ENCODE measurements around the gene MACROD2. TPM values are rescaled to one million over a fixed set of nuclear protein-coding genes. Genes with fewer than 3 reads are reported as not detected.
"Not testable (repeated sequence)": the region's sequence is repeated elsewhere in the genome, so short reads cannot be mapped to it uniquely, and the experiment has no call there.

The MACROD2 gene
- polyA plus RNA-seq, 1 donor from 2014 or later, result 23.2 TPM

DNA sequence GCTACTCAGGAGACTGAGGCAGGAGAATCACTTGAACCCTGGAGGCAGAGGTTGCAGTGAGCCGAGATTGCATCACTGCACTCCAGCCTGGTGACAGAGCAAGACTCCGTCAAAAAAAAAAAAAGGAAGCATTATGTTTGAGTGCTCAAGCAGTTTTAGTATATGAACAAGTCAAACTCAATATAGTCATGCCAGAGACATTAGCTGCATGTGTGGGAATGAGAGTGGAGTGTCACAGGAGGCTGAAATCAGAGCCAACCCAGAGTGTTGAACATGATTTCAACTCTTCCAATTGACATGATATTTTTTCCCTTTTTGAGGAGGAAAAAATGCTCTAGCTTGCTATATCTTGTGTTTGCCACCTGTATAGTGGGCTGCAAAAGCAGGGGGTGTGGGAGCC, 931.1 kb downstream of the MACROD2 start:
- H3K36me3 ChIP-seq (ENCODE audit: insufficient read depth, low read length); H3K27ac ChIP-seq (ENCODE audit: low read length); H3K9me3 ChIP-seq (ENCODE audit: low read length); H3K79me2 ChIP-seq (replicated peaks; ENCODE audit: insufficient read depth, low read length); H2AFZ ChIP-seq (ENCODE audit: low read depth, low read length); H4K20me1 ChIP-seq (ENCODE audit: insufficient read depth); H3K4me3 ChIP-seq (ENCODE audit: low read length); H3K4me2 ChIP-seq (ENCODE audit: low read length); H3F3A ChIP-seq (ENCODE audit: insufficient read depth, low read length, poor library complexity, severe bottlenecking); H3K27me3 ChIP-seq (ENCODE audit: insufficient read depth, low read depth, low read length); H3K9ac ChIP-seq (ENCODE audit: low read length); H3K9me2 ChIP-seq (ENCODE audit: insufficient read depth, low read length): not testable (repeated sequence)

DNA sequence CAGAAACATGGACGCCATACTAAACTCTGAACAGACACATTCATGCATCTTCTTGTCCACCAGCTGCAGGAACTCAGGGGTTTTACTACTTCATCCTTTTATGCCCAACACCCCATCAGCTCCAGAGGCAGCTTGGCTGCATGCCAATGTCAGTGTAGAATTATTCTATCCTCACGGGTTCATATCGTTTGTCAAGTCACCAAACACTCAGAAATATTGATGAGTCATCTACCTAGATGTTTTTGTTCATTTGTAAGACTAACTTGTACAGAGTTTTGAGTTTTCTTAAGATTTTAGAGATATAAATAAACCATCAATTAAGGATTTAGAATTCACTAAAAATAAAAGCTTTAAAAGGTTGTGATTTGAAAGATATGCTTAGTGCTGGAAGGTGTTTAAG, 932.8 kb downstream of the MACROD2 start:
- TF ChIP-seq, protein P1, sequence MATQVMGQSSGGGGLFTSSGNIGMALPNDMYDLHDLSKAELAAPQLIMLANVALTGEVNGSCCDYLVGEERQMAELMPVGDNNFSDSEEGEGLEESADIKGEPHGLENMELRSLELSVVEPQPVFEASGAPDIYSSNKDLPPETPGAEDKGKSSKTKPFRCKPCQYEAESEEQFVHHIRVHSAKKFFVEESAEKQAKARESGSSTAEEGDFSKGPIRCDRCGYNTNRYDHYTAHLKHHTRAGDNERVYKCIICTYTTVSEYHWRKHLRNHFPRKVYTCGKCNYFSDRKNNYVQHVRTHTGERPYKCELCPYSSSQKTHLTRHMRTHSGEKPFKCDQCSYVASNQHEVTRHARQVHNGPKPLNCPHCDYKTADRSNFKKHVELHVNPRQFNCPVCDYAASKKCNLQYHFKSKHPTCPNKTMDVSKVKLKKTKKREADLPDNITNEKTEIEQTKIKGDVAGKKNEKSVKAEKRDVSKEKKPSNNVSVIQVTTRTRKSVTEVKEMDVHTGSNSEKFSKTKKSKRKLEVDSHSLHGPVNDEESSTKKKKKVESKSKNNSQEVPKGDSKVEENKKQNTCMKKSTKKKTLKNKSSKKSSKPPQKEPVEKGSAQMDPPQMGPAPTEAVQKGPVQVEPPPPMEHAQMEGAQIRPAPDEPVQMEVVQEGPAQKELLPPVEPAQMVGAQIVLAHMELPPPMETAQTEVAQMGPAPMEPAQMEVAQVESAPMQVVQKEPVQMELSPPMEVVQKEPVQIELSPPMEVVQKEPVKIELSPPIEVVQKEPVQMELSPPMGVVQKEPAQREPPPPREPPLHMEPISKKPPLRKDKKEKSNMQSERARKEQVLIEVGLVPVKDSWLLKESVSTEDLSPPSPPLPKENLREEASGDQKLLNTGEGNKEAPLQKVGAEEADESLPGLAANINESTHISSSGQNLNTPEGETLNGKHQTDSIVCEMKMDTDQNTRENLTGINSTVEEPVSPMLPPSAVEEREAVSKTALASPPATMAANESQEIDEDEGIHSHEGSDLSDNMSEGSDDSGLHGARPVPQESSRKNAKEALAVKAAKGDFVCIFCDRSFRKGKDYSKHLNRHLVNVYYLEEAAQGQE (IDR thresholded peaks at IDR 0.05; ENCODE audit: borderline replicate concordance), result no peak
- TF ChIP-seq EZH2 (IDR thresholded peaks at IDR 0.05; ENCODE audit: borderline replicate concordance, insufficient read depth, low read length, poor library complexity, severe bottlenecking), result no peak
- TF ChIP-seq SMC3 (conservative IDR thresholded peaks at IDR 0.05; ENCODE audit: poor library complexity), result no peak
- H3K79me2 ChIP-seq (replicated peaks; ENCODE audit: insufficient read depth, low read length), result no peaks in the 10 kb centered on the region
- H3K9me3 ChIP-seq (ENCODE audit: low read length), result no peaks in the 10 kb centered on the region
- H3K27me3 ChIP-seq (ENCODE audit: insufficient read depth, low read depth, low read length), result no peaks in the 10 kb centered on the region
- H3K4me2 ChIP-seq (ENCODE audit: low read length), result no peak overlapping the region
- no peak overlapping the region for H3K9ac ChIP-seq (ENCODE audit: low read length)
- H3K27ac ChIP-seq (ENCODE audit: low read length), result no peak overlapping the region
- no peaks in the 10 kb centered on the region for H3F3A ChIP-seq (ENCODE audit: insufficient read depth, low read length, poor library complexity, severe bottlenecking)
- H4K20me1 ChIP-seq (ENCODE audit: insufficient read depth), result no peaks in the 10 kb centered on the region
- H3K36me3 ChIP-seq (ENCODE audit: insufficient read depth, low read length), result no peaks in the 10 kb centered on the region
- no peak overlapping the region for H3K4me3 ChIP-seq (ENCODE audit: low read length)
- H2AFZ ChIP-seq (ENCODE audit: low read depth, low read length), result no peak overlapping the region
- no peaks in the 10 kb centered on the region for H3K9me2 ChIP-seq (ENCODE audit: insufficient read depth, low read length)

DNA sequence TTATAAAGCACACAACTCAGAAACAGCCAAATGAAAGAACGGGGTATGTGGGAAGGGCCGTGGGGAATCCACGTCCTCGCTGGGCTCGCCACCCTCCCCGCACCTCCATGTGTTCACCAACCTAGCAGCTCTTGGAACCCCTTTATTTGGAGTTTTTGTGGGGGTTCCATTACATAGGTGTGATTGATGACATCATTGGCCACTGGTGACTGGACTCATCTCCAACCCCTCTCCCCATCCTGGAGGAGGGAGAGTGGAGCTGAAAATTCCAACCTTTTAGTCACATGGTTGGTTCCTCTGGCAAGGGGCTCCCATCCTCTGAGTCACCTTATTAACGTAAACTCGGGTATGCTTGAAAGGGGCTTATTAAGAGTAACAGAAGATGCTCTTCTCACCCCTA, 934.1 kb downstream of the MACROD2 start:
- Histone ChIP-seq H3K9me3 (ENCODE audit: low read length) (no peaks in the 10 kb centered on the region), H3K36me3 (ENCODE audit: insufficient read depth, low read length) (no peaks in the 10 kb centered on the region), H3K4me2 (ENCODE audit: low read length) (no peak overlapping the region), H3K27ac (ENCODE audit: low read length) (no peak overlapping the region), H3F3A (ENCODE audit: insufficient read depth, low read length, poor library complexity, severe bottlenecking) (no peaks in the 10 kb centered on the region), H3K4me3 (ENCODE audit: low read length) (no peak overlapping the region), H2AFZ (ENCODE audit: low read depth, low read length) (no peak overlapping the region), H3K9ac (ENCODE audit: low read length) (no peak overlapping the region), H3K9me2 (ENCODE audit: insufficient read depth, low read length) (no peaks in the 10 kb centered on the region), H3K79me2 (replicated peaks; ENCODE audit: insufficient read depth, low read length) (no peaks in the 10 kb centered on the region), H3K27me3 (ENCODE audit: insufficient read depth, low read depth, low read length) (no peaks in the 10 kb centered on the region), H4K20me1 (ENCODE audit: insufficient read depth) (no peaks in the 10 kb centered on the region)
- TF ChIP-seq, protein P2, sequence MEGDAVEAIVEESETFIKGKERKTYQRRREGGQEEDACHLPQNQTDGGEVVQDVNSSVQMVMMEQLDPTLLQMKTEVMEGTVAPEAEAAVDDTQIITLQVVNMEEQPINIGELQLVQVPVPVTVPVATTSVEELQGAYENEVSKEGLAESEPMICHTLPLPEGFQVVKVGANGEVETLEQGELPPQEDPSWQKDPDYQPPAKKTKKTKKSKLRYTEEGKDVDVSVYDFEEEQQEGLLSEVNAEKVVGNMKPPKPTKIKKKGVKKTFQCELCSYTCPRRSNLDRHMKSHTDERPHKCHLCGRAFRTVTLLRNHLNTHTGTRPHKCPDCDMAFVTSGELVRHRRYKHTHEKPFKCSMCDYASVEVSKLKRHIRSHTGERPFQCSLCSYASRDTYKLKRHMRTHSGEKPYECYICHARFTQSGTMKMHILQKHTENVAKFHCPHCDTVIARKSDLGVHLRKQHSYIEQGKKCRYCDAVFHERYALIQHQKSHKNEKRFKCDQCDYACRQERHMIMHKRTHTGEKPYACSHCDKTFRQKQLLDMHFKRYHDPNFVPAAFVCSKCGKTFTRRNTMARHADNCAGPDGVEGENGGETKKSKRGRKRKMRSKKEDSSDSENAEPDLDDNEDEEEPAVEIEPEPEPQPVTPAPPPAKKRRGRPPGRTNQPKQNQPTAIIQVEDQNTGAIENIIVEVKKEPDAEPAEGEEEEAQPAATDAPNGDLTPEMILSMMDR (IDR thresholded peaks at IDR 0.05; ENCODE audit: poor library complexity, severe bottlenecking), result no peak
- TF ChIP-seq TAF1 (IDR thresholded peaks at IDR 0.05; ENCODE audit: low read depth) (no peak), EZH2 (IDR thresholded peaks at IDR 0.05; ENCODE audit: borderline replicate concordance, insufficient read depth, low read length, poor library complexity, severe bottlenecking) (no peak), RAD21 (conservative IDR thresholded peaks at IDR 0.05) (no peak)
